Bronchial epithelial cell (primary cell): Measurements from ENCODE around the gene TEPSIN. TPM values are rescaled to one million over a fixed set of nuclear protein-coding genes. Genes with fewer than 3 reads are reported as not detected.

ENCODE experiments used
- DNase-seq: peaks from one replicate; pipeline ENCODE4 v3.0.0-alpha.2; 2010; ENCODE audit warnings: low read depth
- FAIRE-seq: peaks from 2 replicates; lab custom pipeline; 2011; peaks lifted over from hg19 to GRCh38; lab: Jason Lieb, UNC
- H3K27me3 ChIP-seq: 2 replicates; pipeline ENCODE4 v1.5.1; 2011; ENCODE audit warnings: low read length; ENCODE audit not compliant: control insufficient read depth, insufficient read depth
- H3K36me3 ChIP-seq: 2 replicates; pipeline ENCODE4 v1.5.1; 2011; ENCODE audit warnings: low read length; ENCODE audit not compliant: control insufficient read depth, insufficient read depth
- H3K4me3 ChIP-seq: 2 replicates; pipeline ENCODE4 v1.5.1; 2011; ENCODE audit warnings: mild to moderate bottlenecking, low read depth, low read length, control low read depth
- CTCF ChIP-seq: IDR thresholded peaks from 2 replicates; pipeline ENCODE4 v1.5.1; 2011; ENCODE audit warnings: mild to moderate bottlenecking, moderate library complexity, low read length, control low read depth, inconsistent platforms; ENCODE audit not compliant: insufficient read depth, severe bottlenecking
- total RNA-seq: library from RNA; depleted of rRNA; stranded (reverse); fragments of >200 nt; gene quantifications from 2 replicates; pipeline ENCODE4 v1.2.1, GENCODE V29; 2014

Gene TEPSIN
- total RNA-seq, 1 donor from 2014 or later: 5.8 TPM

- no peak for FAIRE-seq
- no peak for TF ChIP-seq CTCF
These were observed 26.5 kb downstream of the TEPSIN start for GRCh38 chr17:81212365-81212764.

GRCh38 chr17:81210868-81211267, 28.0 kb downstream of the TEPSIN start:
- FAIRE-seq (no peak), DNase-seq (no peak)
- H3K27me3 ChIP-seq: no peaks in the 10 kb centered on the region
- H3K36me3 ChIP-seq: peaks cover 1% of the 10 kb centered on the region
- no peak overlapping the region for H3K4me3 ChIP-seq
- no peak for TF ChIP-seq CTCF

More at GRCh38 chr17:81212365-81212764, 26.5 kb downstream of the TEPSIN start:
- DNase-seq: no peak
- peaks cover 2% of the 10 kb centered on the region for H3K36me3 ChIP-seq
- no peak overlapping the region for H3K4me3 ChIP-seq
- no peaks in the 10 kb centered on the region for H3K27me3 ChIP-seq

GRCh38 chr17:81210466-81210865, 28.4 kb downstream of the TEPSIN start:
- DNase-seq (no peak), FAIRE-seq (no peak)
- Histone ChIP-seq H3K4me3 (no peak overlapping the region), H3K36me3 (peaks cover 1% of the 10 kb centered on the region), H3K27me3 (no peaks in the 10 kb centered on the region)
- TF ChIP-seq CTCF: no peak

GRCh38 chr17:81209141-81209540, 29.7 kb downstream of the TEPSIN start:
- Histone ChIP-seq H3K27me3 (no peaks in the 10 kb centered on the region), H3K4me3 (no peak overlapping the region), H3K36me3 (peaks cover 1% of the 10 kb centered on the region)
- TF ChIP-seq CTCF: no peak
- FAIRE-seq: no peak
- no peak for DNase-seq

GRCh38 chr17:81208651-81209050, 30.2 kb downstream of the TEPSIN start:
- FAIRE-seq: no peak
- Histone ChIP-seq H3K4me3 (no peak overlapping the region), H3K36me3 (peaks cover 1% of the 10 kb centered on the region), H3K27me3 (no peaks in the 10 kb centered on the region)
- TF ChIP-seq CTCF: no peak
- no peak for DNase-seq
